ENCODE measurements around the gene APOD.
A peak's percentile ranks its signal among the peaks of the same experiment; 100 is the strongest.
"Not testable (repeated sequence)": the region's sequence is repeated elsewhere in the genome, so short reads cannot be mapped to it uniquely, and the experiment has no call there.

APOD gene

DNA sequence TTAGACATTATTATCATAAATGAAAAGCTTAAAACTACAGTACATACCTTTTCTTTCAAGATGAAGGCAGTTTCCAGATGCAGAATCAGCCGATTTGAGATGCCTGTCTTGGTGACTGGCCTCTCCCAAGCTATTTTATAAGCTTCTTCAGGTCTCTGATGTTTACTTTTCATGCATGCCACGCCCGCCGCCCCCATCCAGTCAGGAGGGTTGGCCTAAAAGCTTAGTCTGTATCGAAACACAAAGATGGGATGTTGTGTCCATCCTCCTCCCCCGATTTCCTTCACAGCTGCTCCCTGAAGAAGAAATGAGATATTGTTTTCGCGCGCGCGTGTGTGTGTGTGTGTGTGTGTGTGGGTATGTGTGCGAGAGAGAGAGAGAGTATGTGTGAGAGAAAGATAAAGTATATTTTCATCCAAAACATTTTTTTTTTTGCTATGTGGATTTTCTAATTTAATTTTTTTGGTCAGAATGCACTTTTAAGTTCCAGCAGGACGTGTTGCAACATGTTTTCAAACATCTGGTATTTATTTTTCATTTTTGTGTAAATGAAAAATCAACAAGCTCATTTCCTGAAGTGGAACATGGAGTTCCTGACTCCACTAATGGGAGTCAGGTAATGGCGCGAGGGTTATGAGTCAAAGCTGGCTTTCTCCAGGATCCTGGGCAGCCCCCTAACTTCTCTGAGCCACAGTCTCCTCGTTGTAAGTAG lies at the start of gene APOD:
Gene APOD, minus strand, starts transcription at position 110 of the 712 bp plus-strand sequence. CDS start 4,479 bp downstream, outside the sequence.
- peak; percentile 10 for DNase-seq (ENCODE audit: low read depth, low spot score)
- peak within 1 kb of the TSS; percentile 22 for H3K27ac ChIP-seq

GRCh38 chr3:195633351-195633750 lies 49.6 kb upstream of the APOD start:
- DNase-seq (ENCODE audit: low read depth, low spot score); H3K27ac ChIP-seq: not testable (repeated sequence)

- not testable (repeated sequence) for H3K27ac ChIP-seq; DNase-seq (ENCODE audit: low read depth, low spot score)
These were observed 48.9 kb upstream of the APOD start for GRCh38 chr3:195632501-195633185.

DNA sequence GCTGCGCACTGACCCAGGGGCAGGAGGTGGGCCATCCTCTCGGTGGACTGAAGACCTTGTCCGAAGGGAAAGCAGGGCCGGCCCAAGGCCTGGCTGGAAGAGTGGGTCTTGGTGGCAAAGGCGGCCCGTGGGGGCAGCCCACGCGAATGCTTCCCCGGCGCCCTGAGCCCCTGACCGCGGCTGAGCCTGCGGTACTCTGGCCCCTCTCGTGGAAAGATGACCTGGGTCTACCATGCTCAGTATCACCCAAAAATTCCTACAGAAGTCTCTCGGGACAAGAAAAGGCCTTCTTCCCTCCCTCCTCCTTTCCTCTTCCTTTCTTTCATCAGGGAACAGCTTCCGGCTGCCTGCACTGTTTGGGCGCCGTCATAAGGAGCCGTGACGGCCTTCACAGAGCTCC lies 48.3 kb upstream of the APOD start:
- not testable (repeated sequence) for DNase-seq (ENCODE audit: low read depth, low spot score); H3K27ac ChIP-seq

DNA sequence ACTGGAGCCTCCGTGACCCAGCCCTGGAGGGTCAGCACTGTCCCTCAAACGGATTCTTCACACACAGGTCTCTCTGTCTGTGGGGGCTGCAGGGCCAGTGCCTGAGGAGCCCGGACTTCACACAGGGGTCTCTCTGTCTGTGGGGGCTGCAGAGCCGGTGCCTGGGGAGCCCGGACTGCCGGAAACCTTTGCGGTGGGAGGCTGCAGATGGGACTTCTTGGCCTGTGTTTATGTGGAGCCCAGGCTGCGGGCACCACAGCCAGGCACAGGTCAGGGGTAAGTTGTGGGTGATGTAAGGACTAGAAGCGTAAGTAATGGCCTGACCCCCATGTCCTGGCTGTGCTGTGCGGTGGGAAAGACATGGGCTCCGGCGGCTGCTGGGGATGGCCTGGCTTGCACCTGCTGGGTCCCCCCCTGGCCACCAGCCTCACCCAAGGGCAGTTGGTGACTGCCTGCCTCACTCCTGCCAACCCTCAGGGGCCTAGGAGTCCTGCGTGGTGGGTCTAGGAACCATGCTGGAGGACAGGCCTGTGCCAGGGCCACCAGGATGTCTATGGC lies 47.3 kb upstream of the APOD start:
- not testable (repeated sequence) for H3K27ac ChIP-seq; DNase-seq (ENCODE audit: low read depth, low spot score)

DNA sequence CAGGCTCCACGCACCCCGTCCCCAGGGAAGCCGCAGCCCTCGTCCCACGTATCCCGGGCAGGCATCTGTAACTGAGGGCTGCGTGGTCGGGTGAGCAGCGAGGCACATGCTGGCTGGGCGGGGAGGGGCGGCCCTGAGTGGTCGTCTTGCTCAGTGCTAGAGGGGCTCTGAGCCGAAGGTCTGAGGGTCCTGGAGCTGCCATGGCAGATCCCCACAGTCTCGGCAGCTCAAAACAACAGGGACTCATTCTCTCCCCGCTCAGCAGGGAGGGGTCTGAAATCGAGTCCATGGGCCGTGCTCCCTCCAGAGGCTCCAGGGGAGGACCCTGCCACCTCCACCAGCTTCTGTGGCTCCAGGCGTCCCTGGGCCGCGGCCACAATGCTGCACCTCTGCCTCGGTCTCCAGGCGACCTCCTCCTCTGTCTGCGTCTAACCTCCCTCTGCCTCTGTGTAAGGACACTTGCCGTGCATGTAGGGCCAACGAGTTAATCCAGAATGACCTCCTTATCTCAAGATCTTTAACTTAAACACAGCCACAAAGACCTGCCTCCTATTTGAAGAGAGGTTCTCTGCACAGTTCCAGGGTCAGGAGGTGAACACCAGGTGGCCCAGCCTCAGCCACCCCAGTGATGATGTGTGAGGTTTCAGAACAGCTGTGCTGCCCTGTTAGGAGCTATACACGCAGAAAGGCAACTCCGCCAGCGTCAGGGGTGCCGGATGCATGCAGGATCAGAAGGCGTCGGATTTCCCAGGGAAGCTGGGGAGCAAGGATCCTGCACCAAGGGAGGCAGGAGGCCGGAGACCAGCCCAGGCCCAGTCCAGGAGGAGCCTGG lies 46.6 kb upstream of the APOD start:
- not testable (repeated sequence) for DNase-seq (ENCODE audit: low read depth, low spot score); H3K27ac ChIP-seq

- not testable (repeated sequence) for H3K27ac ChIP-seq; DNase-seq (ENCODE audit: low read depth, low spot score)
These were observed 45.9 kb upstream of the APOD start for GRCh38 chr3:195629682-195630081.

GRCh38 chr3:195628386-195628920 lies 44.7 kb upstream of the APOD start:
- not testable (repeated sequence) for H3K27ac ChIP-seq; DNase-seq (ENCODE audit: low read depth, low spot score)

- DNase-seq (ENCODE audit: low read depth, low spot score); H3K27ac ChIP-seq: not testable (repeated sequence)
These were observed 44.0 kb upstream of the APOD start for GRCh38 chr3:195627515-195628385.

DNA sequence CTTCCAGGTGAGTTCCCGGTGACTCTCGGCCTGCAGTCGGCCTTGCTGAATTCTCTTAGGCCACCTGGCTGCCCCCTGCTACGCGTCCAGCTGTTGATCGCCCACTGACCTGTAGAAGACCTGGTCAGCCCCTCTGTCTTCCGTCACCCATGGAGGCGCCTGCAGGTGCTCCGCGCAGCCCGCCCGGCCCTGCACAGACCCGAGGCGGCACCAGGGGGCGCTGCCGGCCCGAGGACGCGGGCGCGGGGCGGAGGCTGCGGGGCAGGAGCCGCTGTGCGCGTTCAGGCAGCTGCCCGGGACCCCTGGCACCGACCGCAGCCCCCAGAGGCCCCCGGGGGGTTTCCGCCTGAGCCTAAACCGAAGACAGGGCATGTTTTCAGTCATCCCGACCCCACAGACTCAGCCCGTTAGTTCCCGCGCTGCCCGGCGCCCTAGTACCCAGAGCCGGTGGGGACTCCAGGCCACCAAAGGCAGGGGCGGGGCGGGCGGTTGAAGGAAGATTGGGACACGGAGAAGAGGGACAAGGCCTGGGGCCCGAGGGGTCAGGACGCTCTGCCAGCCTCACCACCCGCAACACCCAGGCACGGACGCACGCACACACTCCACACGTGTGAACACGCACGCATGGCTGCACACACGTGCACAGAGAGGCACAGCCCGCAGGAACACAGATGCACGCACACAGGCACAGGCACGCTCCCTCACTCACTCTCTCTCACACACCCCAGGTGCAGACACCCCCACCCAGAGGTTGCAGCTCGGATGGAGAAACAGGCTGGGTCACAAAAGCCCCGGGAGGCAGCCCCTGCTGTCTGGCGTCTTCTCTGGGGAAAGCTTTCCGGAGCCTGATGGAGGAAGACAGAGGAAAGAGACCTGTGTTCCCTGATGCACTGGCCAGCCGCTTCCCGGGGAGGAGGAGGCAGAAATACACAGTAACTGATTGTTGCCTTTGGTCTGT lies 41.1 kb upstream of the APOD start:
- DNase-seq (ENCODE audit: low read depth, low spot score); H3K27ac ChIP-seq: not testable (repeated sequence)

- not testable (repeated sequence) for H3K27ac ChIP-seq; DNase-seq (ENCODE audit: low read depth, low spot score)
These were observed 40.4 kb upstream of the APOD start for GRCh38 chr3:195624171-195624570.

DNA sequence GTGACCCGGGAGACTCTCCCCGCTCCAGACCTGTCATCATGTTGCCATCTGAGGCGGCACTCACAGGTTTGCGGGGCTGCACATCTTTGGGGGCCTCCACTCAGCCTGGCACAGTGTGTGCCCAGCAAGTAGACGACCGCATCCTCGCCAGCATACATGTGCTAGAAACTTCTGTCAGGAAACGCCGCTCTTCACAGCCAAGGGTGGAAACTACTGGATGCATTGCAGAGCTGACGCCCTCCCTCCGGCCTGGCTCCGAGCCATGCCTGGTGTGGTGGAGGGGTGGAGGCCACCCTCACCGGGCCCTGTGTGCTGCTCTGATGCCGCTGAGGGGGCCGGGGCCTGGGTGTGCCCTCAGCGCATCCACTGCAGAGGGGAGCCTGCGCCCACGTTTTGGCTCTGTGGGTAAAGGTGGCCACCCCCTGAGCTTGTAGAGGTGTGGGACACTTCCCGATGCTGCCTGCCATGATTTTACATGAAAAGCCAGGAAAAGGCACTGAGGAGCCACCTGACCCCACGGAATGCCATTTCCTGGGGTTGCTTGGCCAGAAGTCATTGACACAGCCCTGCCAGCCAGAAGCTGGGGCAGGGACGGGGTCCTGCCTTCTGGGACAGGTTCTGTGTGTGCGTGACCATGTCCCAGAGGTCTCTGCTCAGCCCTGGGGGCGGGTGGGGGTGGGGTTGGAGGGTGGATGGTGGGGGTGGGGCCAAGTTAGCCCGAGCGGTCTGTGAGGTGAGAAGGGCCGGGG lies 39.7 kb upstream of the APOD start:
- not testable (repeated sequence) for DNase-seq (ENCODE audit: low read depth, low spot score); H3K27ac ChIP-seq

- not testable (repeated sequence) for DNase-seq (ENCODE audit: low read depth, low spot score); H3K27ac ChIP-seq
These were observed 38.9 kb upstream of the APOD start for GRCh38 chr3:195622523-195623170.

GRCh38 chr3:195622012-195622411 lies 38.3 kb upstream of the APOD start:
- not testable (repeated sequence) for H3K27ac ChIP-seq; DNase-seq (ENCODE audit: low read depth, low spot score)

GRCh38 chr3:195621095-195621494 lies 37.4 kb upstream of the APOD start:
- DNase-seq (ENCODE audit: low read depth, low spot score); H3K27ac ChIP-seq: not testable (repeated sequence)

DNA sequence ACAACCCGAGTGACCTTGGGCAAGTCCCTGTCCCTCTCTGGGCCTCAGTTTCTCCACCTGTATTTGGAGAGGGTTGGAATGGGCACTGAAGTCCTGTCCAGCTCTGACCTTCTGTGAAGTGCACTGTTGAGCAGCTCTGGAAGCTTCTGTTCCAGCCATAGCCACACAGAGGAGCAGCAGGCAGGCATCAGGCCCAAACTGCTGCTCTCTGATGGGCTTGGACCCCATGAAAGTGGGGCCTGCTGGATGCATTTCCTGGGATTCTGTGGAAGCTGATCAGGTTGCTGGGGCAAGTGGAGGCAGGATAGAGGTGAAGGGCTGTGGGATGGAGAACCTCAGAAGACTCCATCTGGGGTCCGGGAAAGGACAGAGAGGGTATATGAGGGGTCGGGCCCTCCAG lies 36.7 kb upstream of the APOD start:
- H3K27ac ChIP-seq; DNase-seq (ENCODE audit: low read depth, low spot score): not testable (repeated sequence)
